B cell (primary cell): ENCODE results near the gene PMP22. TPM values are rescaled to one million over a fixed set of nuclear protein-coding genes. Genes with fewer than 3 reads are reported as not detected.

Source experiments
- ATAC-seq: fragments of 200-7000 bp; cut with Tn5 transposase; one replicate; pipeline ENCODE4 v1.10.0; 2021; ENCODE audit warnings: low read depth, mild to moderate bottlenecking, moderate number of reproducible peaks, moderate library complexity
- CTCF ChIA-PET: fragments of 350-600 bp; sonication (Branson Sonifier 250); formaldehyde crosslinking; loops from one replicate; lab custom pipeline; 2021; ENCODE audit warnings: antibody characterized with exemption, inconsistent platforms; lab: Charles Lee
- POLR2A ChIA-PET: fragments of 350-600 bp; sonication (Branson Sonifier 250); formaldehyde crosslinking; loops from one replicate; lab custom pipeline; 2021; ENCODE audit warnings: antibody characterized with exemption; lab: Charles Lee
- DNase-seq: peaks from one replicate; pipeline ENCODE4 v3.0.0; 2013
- H2AFZ ChIP-seq: 2 replicates; pipeline ENCODE4 v1.6.1; 2012; ENCODE audit warnings: mild to moderate bottlenecking, low read depth, low read length; ENCODE audit not compliant: insufficient read depth, poor library complexity, severe bottlenecking
- H3K27ac ChIP-seq, 2 donors: 1 replicate in 1 of 2; 2 replicates in 1 of 2; pipeline ENCODE4 v1.5.1; 2012 to 2013; ENCODE audit warnings: low read length in 2 of 2, mild to moderate bottlenecking in 2 of 2, moderate library complexity in 1 of 2
- H3K27me3 ChIP-seq, 4 experiments: fragments of 200-600 bp in 1 of 4; sonication (generic) in 1 of 4; replicated peaks in 1 of 4; 1 replicate in 2 of 4; 2 replicates in 2 of 4; pipeline versions ENCODE4 v1.6.1 to v1.7.0; 2013 to 2016; ENCODE audit warnings: low read length in 3 of 4, mild to moderate bottlenecking in 2 of 4, mixed read lengths in 1 of 4, moderate library complexity in 1 of 4; ENCODE audit not compliant: insufficient read depth in 4 of 4, control insufficient read depth in 3 of 4; ENCODE audit errors: control extremely low read depth in 1 of 4
- H3K36me3 ChIP-seq, 2 experiments: replicated peaks in 1 of 2; 1 replicate in 1 of 2; 2 replicates in 1 of 2; pipeline versions ENCODE4 v1.6.1 to v1.7.1; 2013; ENCODE audit warnings: low read length in 1 of 2; ENCODE audit not compliant: insufficient read depth in 2 of 2, control insufficient read depth in 1 of 2; ENCODE audit errors: control extremely low read depth in 1 of 2, extremely low read depth in 1 of 2
- H3K4me1 ChIP-seq, 2 donors: fragments of 200-600 bp in 1 of 2; sonication (generic) in 1 of 2; 1 replicate in 1 of 2; 2 replicates in 1 of 2; pipeline versions ENCODE4 v1.5.1 to v1.6.1; 2013 to 2017; ENCODE audit warnings: low read length in 2 of 2; ENCODE audit not compliant: control insufficient read depth in 2 of 2, insufficient read depth in 2 of 2
- H3K4me2 ChIP-seq: replicated peaks from 2 replicates; pipeline ENCODE3; 2012; ENCODE audit warnings: mild to moderate bottlenecking, low read depth, low read length; ENCODE audit not compliant: poor library complexity, severe bottlenecking
- H3K4me3 ChIP-seq, 5 experiments: fragments of 200-600 bp in 1 of 5; sonication (generic) in 1 of 5; 1 replicate in 3 of 5; 2 replicates in 2 of 5; pipeline versions ENCODE4 v1.5.1 to v1.7.0; 2011 to 2016; ENCODE audit warnings: low read length in 4 of 5, mild to moderate bottlenecking in 4 of 5, low read depth in 2 of 5, control low read depth in 1 of 5, moderate library complexity in 1 of 5; ENCODE audit not compliant: insufficient read depth in 1 of 5; ENCODE audit errors: control extremely low read depth in 1 of 5, extremely low read depth in 1 of 5
- H3K79me2 ChIP-seq: fragments of 200-600 bp; sonication (generic); one replicate; pipeline ENCODE4 v1.6.0; 2016; ENCODE audit warnings: low read length; ENCODE audit not compliant: control insufficient read depth, insufficient read depth
- H3K9ac ChIP-seq: fragments of 200-600 bp; sonication (generic); 2 replicates; pipeline ENCODE4 v1.6.1; 2017; ENCODE audit warnings: mild to moderate bottlenecking, low read length, moderate library complexity
- H3K9me3 ChIP-seq, 3 donors: one replicate each; pipeline versions ENCODE4 v1.6.1 to v1.7.1; 2013; ENCODE audit warnings: low read length in 2 of 3; ENCODE audit not compliant: control insufficient read depth in 2 of 3, insufficient read depth in 1 of 3; ENCODE audit errors: control extremely low read depth in 1 of 3
- H4K20me1 ChIP-seq: 2 replicates; pipeline ENCODE4 v1.6.0; 2012; ENCODE audit warnings: mild to moderate bottlenecking, low read length; ENCODE audit not compliant: insufficient read depth, control insufficient read depth, poor library complexity, severe bottlenecking
- H3K27ac Mint-ChIP-seq: one replicate; pipeline ENCODE4 v1.8.0; 2021; ENCODE audit warnings: mixed read lengths
- H3K27me3 Mint-ChIP-seq: one replicate; pipeline ENCODE4 v1.8.0; 2021; ENCODE audit warnings: mixed read lengths
- H3K4me1 Mint-ChIP-seq: one replicate; pipeline ENCODE4 v1.8.0; 2021; ENCODE audit warnings: mixed read lengths
- H3K4me3 Mint-ChIP-seq: one replicate; pipeline ENCODE4 v1.8.0; 2021; ENCODE audit warnings: mixed read lengths
- H3K9me3 Mint-ChIP-seq: one replicate; pipeline ENCODE4 v1.8.0; 2022; ENCODE audit warnings: mixed read lengths; ENCODE audit not compliant: insufficient read depth
- EZH2 ChIP-seq: IDR thresholded peaks from 2 replicates; pipeline ENCODE4 v1.6.1; 2012; ENCODE audit warnings: borderline replicate concordance, low read depth, mild to moderate bottlenecking, moderate library complexity, low read length; ENCODE audit not compliant: insufficient read depth, poor library complexity, severe bottlenecking
- WGBS: methylation state at CpG from one replicate; pipeline ENCODE4 v1.1.5; 2013; ENCODE audit warnings: missing lambda C conversion rate; ENCODE audit not compliant: insufficient coverage; 5-methylcytosine and 5-hydroxymethylcytosine counted together
- intact Hi-C: fragments of 100-400 bp; cut with micrococcal nuclease; formaldehyde crosslinking; loops from one replicate; pipeline ENCODE4 v1.10.0; 2022
- polyA plus RNA-seq: library from polyadenylated mRNA; depleted of rRNA; stranded (reverse); fragments of >200 nt; gene quantifications from 2 replicates; pipeline ENCODE4 v1.2.3, GENCODE V29; 2012
- total RNA-seq, 2 donors: library from RNA; stranded (reverse); fragments of 120-200 nt in 1 of 2; gene quantifications; 1 replicate in 1 of 2; 2 replicates in 1 of 2; pipeline versions ENCODE4 v1.2.3 to v1.2.4, GENCODE V29; 2013 to 2022
- TF ChIP-seq, protein P1 (sequence below): fragments of 200-600 bp; IDR thresholded peaks from one replicate; pipeline ENCODE4 v1.8.0; 2022; ENCODE audit warnings: antibody characterized with exemption, mild to moderate bottlenecking

PMP22 gene
- total and polyA plus RNA-seq, 2 donors (not counting 1 experiment from before 2014, with no cell fraction given): 0.71 TPM; not detected in 1

GRCh38 chr17:15309793-15310192 is 44.7 kb upstream of the PMP22 start:
- Histone ChIP-seq H3K27me3 (peaks cover 0 to 2% (median 0%) of the 10 kb centered on the region in 4 experiments), H3K4me2 (no peak overlapping the region), H3K4me3 (no peak overlapping the region), H2AFZ (no peak overlapping the region), H3K9me3 (no peaks in the 10 kb centered on the region), H3K4me1 (no peaks in the 10 kb centered on the region), H4K20me1 (no peaks in the 10 kb centered on the region), H3K79me2 (no peaks in the 10 kb centered on the region), H3K36me3 (no peaks in the 10 kb centered on the region), H3K27ac (no peak overlapping the region), H3K9ac (no peak overlapping the region)
- Mint-ChIP-seq H3K27me3 (peaks cover 4% of the 10 kb centered on the region), H3K4me1 (no peaks in the 10 kb centered on the region), H3K27ac (no peak overlapping the region), H3K9me3 (no peaks in the 10 kb centered on the region), H3K4me3 (no peak overlapping the region)
- ATAC-seq: no peak
- 85% methylated on average over 3 of the region's 3 CpGs for WGBS
- intact Hi-C loops: no loop called here
- DNase-seq: no peak
- ChIA-PET POLR2A (no interaction called here), CTCF (no interaction called here)
- TF ChIP-seq EZH2: no peak
- TF ChIP-seq, protein P1, sequence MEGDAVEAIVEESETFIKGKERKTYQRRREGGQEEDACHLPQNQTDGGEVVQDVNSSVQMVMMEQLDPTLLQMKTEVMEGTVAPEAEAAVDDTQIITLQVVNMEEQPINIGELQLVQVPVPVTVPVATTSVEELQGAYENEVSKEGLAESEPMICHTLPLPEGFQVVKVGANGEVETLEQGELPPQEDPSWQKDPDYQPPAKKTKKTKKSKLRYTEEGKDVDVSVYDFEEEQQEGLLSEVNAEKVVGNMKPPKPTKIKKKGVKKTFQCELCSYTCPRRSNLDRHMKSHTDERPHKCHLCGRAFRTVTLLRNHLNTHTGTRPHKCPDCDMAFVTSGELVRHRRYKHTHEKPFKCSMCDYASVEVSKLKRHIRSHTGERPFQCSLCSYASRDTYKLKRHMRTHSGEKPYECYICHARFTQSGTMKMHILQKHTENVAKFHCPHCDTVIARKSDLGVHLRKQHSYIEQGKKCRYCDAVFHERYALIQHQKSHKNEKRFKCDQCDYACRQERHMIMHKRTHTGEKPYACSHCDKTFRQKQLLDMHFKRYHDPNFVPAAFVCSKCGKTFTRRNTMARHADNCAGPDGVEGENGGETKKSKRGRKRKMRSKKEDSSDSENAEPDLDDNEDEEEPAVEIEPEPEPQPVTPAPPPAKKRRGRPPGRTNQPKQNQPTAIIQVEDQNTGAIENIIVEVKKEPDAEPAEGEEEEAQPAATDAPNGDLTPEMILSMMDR: no peak

GRCh38 chr17:15309236-15309635 is 44.1 kb upstream of the PMP22 start:
- no peak for TF ChIP-seq EZH2
- TF ChIP-seq, protein P1: no peak
- no peak for ATAC-seq
- H3K27ac ChIP-seq: no peak overlapping the region
- 95% methylated on average over 3 of the region's 3 CpGs for WGBS
- H3K4me3 ChIP-seq: no peak overlapping the region
- no peaks in the 10 kb centered on the region for H3K36me3 ChIP-seq
- intact Hi-C loops: no loop called here
- Mint-ChIP-seq H3K4me1 (no peaks in the 10 kb centered on the region), H3K4me3 (no peak overlapping the region), H3K9me3 (no peaks in the 10 kb centered on the region), H3K27ac (no peak overlapping the region), H3K27me3 (peaks cover under 1% of the 10 kb centered on the region)
- no peak overlapping the region for H3K4me2 ChIP-seq
- no peaks in the 10 kb centered on the region for H3K4me1 ChIP-seq
- H3K9ac ChIP-seq: no peak overlapping the region
- H3K9me3 ChIP-seq: no peaks in the 10 kb centered on the region
- CTCF ChIA-PET: no interaction called here
- H2AFZ ChIP-seq: no peak overlapping the region
- no peaks in the 10 kb centered on the region for H4K20me1 ChIP-seq
- H3K27me3 ChIP-seq: peaks cover 0 to 3% (median 1%) of the 10 kb centered on the region in 4 experiments
- no peak for DNase-seq
- POLR2A ChIA-PET: no interaction called here
- H3K79me2 ChIP-seq: no peaks in the 10 kb centered on the region
